HEK293 (cell line): Measurements from ENCODE around the gene CCDC184.

Source experiments
- CTCF ChIA-PET: fragments of 350-600 bp; formaldehyde crosslinking; extraction: SDS; loops from one replicate; lab custom pipeline; 2021; ENCODE audit warnings: antibody characterized with exemption; lab: Yijun Ruan, JAX
- POLR2A ChIA-PET: fragments of 300-600 bp; formaldehyde crosslinking; extraction: SDS; loops from one replicate; lab custom pipeline; 2020; ENCODE audit warnings: antibody characterized with exemption, inconsistent platforms; lab: Yijun Ruan, JAX
- H3K27ac ChIP-seq: fragments of 200-500 bp; sonication (Bioruptor generic); 2 replicates; pipeline ENCODE4 v1.5.1; 2014; ENCODE audit warnings: low read depth, low read length, control low read depth, inconsistent platforms; ENCODE audit errors: extremely low read depth
- H3K36me3 ChIP-seq, 2 experiments: fragments of 200-500 bp in 1 of 2; sonication (Bioruptor generic) in 1 of 2; 1 replicate in 1 of 2; 2 replicates in 1 of 2; pipeline ENCODE4 v1.5.1; 2014 to 2017; ENCODE audit warnings: inconsistent platforms in 2 of 2, low read length in 2 of 2; ENCODE audit not compliant: control insufficient read depth in 2 of 2, insufficient read depth in 1 of 2
- H3K4me1 ChIP-seq: fragments of 200-500 bp; sonication (Bioruptor generic); 2 replicates; pipeline ENCODE4 v1.5.1; 2014; ENCODE audit warnings: mild to moderate bottlenecking, low read length, inconsistent platforms; ENCODE audit not compliant: control insufficient read depth, insufficient read depth
- H3K4me3 ChIP-seq: 2 replicates; pipeline ENCODE4 v1.5.1; 2011; ENCODE audit warnings: low read depth, mild to moderate bottlenecking, control low read depth, low read length, moderate library complexity
- H3K9me3 ChIP-seq: fragments of 200-500 bp; sonication (Bioruptor generic); 2 replicates; pipeline ENCODE4 v1.5.1; 2014; ENCODE audit warnings: low read depth, low read length, inconsistent platforms; ENCODE audit not compliant: control insufficient read depth, insufficient read depth
- HOXC10 ChIP-seq: sonication (generic); formaldehyde crosslinking; IDR thresholded peaks from 2 replicates; pipeline ENCODE4 v1.8.1; 2023; ENCODE audit warnings: mild to moderate bottlenecking, missing genetic modification reagents
- IKZF3 ChIP-seq: fragments of 450-650 bp; IDR thresholded peaks from 2 replicates; pipeline ENCODE4 v1.5.0; 2018; ENCODE audit warnings: missing biosample characterization, mild to moderate bottlenecking, missing genetic modification characterization, moderate library complexity
- SP3 ChIP-seq: fragments of 450-650 bp; formaldehyde crosslinking; IDR thresholded peaks from 2 replicates; pipeline ENCODE4 v1.5.1; 2016; ENCODE audit warnings: missing biosample characterization, missing genetic modification characterization
- ZFHX2 ChIP-seq: fragments of 450-650 bp; formaldehyde crosslinking; conservative IDR thresholded peaks from 2 replicates; pipeline ENCODE4 v1.5.1; 2016; ENCODE audit warnings: missing biosample characterization, missing genetic modification characterization
- ZFP37 ChIP-seq: fragments of 450-650 bp; formaldehyde crosslinking; IDR thresholded peaks from 2 replicates; pipeline ENCODE4 v1.5.1; 2016; ENCODE audit warnings: missing biosample characterization, missing genetic modification characterization
- ZFP41 ChIP-seq: fragments of 450-650 bp; formaldehyde crosslinking; IDR thresholded peaks from 2 replicates; pipeline ENCODE4 v1.5.1; 2016; ENCODE audit warnings: missing biosample characterization, missing genetic modification characterization, borderline replicate concordance
- ZNF157 ChIP-seq: fragments of 450-650 bp; formaldehyde crosslinking; IDR thresholded peaks from 2 replicates; pipeline ENCODE4 v1.5.1; 2016; ENCODE audit warnings: missing biosample characterization, missing genetic modification characterization
- ZNF292 ChIP-seq: fragments of 450-650 bp; formaldehyde crosslinking; IDR thresholded peaks from 2 replicates; pipeline ENCODE4 v1.5.1; 2016; ENCODE audit warnings: low read depth, missing biosample characterization, missing genetic modification characterization, borderline replicate concordance
- ZNF37A ChIP-seq: fragments of 450-650 bp; IDR thresholded peaks from 2 replicates; pipeline ENCODE4 v1.5.1; 2018; ENCODE audit warnings: missing biosample characterization, missing genetic modification characterization
- ZNF433 ChIP-seq: fragments of 450-650 bp; formaldehyde crosslinking; IDR thresholded peaks from 2 replicates; pipeline ENCODE4 v1.5.1; 2016; ENCODE audit warnings: missing biosample characterization, missing genetic modification characterization, low read depth
- ZNF701 ChIP-seq: fragments of 450-650 bp; formaldehyde crosslinking; IDR thresholded peaks from 2 replicates; pipeline ENCODE4 v1.5.1; 2016; ENCODE audit warnings: missing biosample characterization, missing genetic modification characterization
- ZSCAN30 ChIP-seq: fragments of 450-650 bp; IDR thresholded peaks from 2 replicates; pipeline ENCODE4 v1.5.1; 2018; ENCODE audit warnings: missing biosample characterization, mild to moderate bottlenecking, missing genetic modification characterization, moderate library complexity
- TF ChIP-seq, protein P1 (sequence below): fragments of 450-650 bp; formaldehyde crosslinking; IDR thresholded peaks from 2 replicates; pipeline ENCODE4 v1.5.1; 2016; ENCODE audit warnings: missing biosample characterization, missing genetic modification characterization
- TF ChIP-seq, protein P2 (sequence below): IDR thresholded peaks from 2 replicates; pipeline ENCODE4 v1.6.1; 2011; ENCODE audit warnings: mild to moderate bottlenecking, low read depth, low read length, borderline replicate concordance
- TF ChIP-seq, protein P3 (sequence below): fragments of 450-650 bp; formaldehyde crosslinking; IDR thresholded peaks from 2 replicates; pipeline ENCODE4 v1.5.1; 2016; ENCODE audit warnings: missing biosample characterization, missing genetic modification characterization
- TF ChIP-seq, protein P4 (sequence below): fragments of 450-650 bp; formaldehyde crosslinking; IDR thresholded peaks from 2 replicates; pipeline ENCODE4 v1.5.1; 2017; ENCODE audit warnings: missing biosample characterization, mild to moderate bottlenecking, missing genetic modification characterization, moderate library complexity
- TF ChIP-seq, protein P5 (sequence below): fragments of 450-650 bp; formaldehyde crosslinking; IDR thresholded peaks from 2 replicates; pipeline ENCODE4 v1.5.1; 2016; ENCODE audit warnings: missing biosample characterization, missing genetic modification characterization, borderline replicate concordance
- TF ChIP-seq, protein P6 (sequence below): fragments of 450-650 bp; formaldehyde crosslinking; IDR thresholded peaks from 2 replicates; pipeline ENCODE4; 2016; ENCODE audit warnings: missing biosample characterization, missing genetic modification characterization

The CCDC184 gene

DNA sequence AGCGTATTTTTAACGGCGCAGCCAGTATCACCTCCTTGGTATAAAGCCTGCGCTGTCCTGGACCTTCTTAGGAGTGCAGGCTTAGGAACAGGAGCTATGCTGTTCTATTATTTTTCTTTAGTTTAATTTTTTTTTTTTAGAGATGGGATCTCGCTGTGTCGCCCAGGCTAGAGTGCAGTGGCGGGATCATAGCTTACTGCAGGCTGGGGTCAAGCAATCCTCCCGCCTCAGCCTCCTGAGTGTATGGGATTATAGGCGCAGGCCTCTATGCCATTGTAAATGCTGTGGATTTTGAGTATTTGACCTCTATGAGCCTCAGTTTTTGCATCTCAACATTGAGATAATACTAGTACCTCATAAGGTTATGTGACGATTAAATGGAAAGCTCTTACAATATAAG lies 15.5 kb downstream of the CCDC184 start:
- ChIA-PET POLR2A (interaction anchor here (0.9 kb wide), 1 partner anchor 419 kb away, joined by 3 read pairs; no protein-coding TSS in a partner anchor), CTCF (interaction anchor here (0.7 to 2.9 kb wide), 5 partner anchors 10 to 419 kb away, joined by 3 to 19 read pairs (median 4); no protein-coding TSS in a partner anchor)
- H3K27ac ChIP-seq, result peak overlapping the region; percentile 43; the same call in 1 of the 2 replicates
- H3K4me3 ChIP-seq, result peak overlapping the region; percentile 71
- no peak for TF ChIP-seq ZFP41 (tag by site-specific recombination)
- TF ChIP-seq, protein P1, sequence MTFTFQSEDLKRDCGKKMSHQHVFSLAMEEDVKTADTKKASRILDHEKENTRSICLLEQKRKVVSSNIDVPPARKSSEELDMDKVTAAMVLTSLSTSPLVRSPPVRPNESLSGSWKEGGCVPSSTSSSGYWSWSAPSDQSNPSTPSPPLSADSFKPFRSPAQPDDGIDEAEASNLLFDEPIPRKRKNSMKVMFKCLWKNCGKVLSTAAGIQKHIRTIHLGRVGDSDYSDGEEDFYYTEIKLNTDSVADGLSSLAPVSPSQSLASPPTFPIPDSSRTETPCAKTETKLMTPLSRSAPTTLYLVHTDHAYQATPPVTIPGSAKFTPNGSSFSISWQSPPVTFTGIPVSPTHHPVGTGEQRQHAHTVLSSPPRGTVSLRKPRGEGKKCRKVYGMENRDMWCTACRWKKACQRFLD (tag by site-specific recombination), result no peak
- no peak for TF ChIP-seq ZNF292 (tag by site-specific recombination)
- no peak for TF ChIP-seq SP3 (tag by site-specific recombination)
- no peak for TF ChIP-seq IKZF3
- TF ChIP-seq, protein P2, sequence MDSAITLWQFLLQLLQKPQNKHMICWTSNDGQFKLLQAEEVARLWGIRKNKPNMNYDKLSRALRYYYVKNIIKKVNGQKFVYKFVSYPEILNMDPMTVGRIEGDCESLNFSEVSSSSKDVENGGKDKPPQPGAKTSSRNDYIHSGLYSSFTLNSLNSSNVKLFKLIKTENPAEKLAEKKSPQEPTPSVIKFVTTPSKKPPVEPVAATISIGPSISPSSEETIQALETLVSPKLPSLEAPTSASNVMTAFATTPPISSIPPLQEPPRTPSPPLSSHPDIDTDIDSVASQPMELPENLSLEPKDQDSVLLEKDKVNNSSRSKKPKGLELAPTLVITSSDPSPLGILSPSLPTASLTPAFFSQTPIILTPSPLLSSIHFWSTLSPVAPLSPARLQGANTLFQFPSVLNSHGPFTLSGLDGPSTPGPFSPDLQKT, result no peak
- TF ChIP-seq, protein P3, sequence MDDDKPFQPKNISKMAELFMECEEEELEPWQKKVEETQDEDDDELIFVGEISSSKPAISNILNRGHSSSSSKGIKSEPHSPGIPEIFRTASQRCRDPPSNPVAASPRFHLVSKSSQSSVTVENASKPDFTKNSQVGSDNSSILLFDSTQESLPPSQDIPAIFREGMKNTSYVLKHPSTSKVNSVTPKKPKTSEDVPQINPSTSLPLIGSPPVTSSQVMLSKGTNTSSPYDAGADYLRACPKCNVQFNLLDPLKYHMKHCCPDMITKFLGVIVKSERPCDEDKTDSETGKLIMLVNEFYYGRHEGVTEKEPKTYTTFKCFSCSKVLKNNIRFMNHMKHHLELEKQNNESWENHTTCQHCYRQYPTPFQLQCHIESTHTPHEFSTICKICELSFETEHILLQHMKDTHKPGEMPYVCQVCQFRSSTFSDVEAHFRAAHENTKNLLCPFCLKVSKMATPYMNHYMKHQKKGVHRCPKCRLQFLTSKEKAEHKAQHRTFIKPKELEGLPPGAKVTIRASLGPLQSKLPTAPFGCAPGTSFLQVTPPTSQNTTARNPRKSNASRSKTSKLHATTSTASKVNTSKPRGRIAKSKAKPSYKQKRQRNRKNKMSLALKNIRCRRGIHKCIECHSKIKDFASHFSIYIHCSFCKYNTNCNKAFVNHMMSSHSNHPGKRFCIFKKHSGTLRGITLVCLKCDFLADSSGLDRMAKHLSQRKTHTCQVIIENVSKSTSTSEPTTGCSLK (tag by site-specific recombination), result no peak
- no peak for TF ChIP-seq ZFHX2 (tag by site-specific recombination)
- no peak for TF ChIP-seq ZSCAN30 (tag by site-specific recombination)
- TF ChIP-seq, protein P4, sequence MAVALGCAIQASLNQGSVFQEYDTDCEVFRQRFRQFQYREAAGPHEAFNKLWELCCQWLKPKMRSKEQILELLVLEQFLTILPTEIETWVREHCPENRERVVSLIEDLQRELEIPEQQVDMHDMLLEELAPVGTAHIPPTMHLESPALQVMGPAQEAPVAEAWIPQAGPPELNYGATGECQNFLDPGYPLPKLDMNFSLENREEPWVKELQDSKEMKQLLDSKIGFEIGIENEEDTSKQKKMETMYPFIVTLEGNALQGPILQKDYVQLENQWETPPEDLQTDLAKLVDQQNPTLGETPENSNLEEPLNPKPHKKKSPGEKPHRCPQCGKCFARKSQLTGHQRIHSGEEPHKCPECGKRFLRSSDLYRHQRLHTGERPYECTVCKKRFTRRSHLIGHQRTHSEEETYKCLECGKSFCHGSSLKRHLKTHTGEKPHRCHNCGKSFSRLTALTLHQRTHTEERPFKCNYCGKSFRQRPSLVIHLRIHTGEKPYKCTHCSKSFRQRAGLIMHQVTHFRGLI (tag by site-specific recombination), result no peak
- no peak for TF ChIP-seq ZNF157 (tag by site-specific recombination)
- TF ChIP-seq, protein P5, sequence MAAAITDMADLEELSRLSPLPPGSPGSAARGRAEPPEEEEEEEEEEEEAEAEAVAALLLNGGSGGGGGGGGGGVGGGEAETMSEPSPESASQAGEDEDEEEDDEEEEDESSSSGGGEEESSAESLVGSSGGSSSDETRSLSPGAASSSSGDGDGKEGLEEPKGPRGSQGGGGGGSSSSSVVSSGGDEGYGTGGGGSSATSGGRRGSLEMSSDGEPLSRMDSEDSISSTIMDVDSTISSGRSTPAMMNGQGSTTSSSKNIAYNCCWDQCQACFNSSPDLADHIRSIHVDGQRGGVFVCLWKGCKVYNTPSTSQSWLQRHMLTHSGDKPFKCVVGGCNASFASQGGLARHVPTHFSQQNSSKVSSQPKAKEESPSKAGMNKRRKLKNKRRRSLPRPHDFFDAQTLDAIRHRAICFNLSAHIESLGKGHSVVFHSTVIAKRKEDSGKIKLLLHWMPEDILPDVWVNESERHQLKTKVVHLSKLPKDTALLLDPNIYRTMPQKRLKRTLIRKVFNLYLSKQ (tag by site-specific recombination), result no peak
- no peak for TF ChIP-seq ZNF433 (tag by site-specific recombination)
- TF ChIP-seq, protein P6, sequence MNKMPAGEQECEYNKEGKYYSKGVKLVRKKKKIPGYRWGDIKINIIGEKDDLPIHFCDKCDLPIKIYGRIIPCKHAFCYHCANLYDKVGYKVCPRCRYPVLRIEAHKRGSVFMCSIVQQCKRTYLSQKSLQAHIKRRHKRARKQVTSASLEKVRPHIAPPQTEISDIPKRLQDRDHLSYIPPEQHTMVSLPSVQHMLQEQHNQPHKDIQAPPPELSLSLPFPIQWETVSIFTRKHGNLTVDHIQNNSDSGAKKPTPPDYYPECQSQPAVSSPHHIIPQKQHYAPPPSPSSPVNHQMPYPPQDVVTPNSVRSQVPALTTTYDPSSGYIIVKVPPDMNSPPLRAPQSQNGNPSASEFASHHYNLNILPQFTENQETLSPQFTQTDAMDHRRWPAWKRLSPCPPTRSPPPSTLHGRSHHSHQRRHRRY (tag by site-specific recombination), result no peak
- TF ChIP-seq ZNF701, result no peak
- no peak for TF ChIP-seq HOXC10
- TF ChIP-seq ZFP37 (tag by site-specific recombination), result no peak
- TF ChIP-seq ZNF37A (tag by site-specific recombination), result no peak
- TF ChIP-seq, all 188 proteins: peak for 0
- Histone ChIP-seq H3K4me1 (peaks cover 16% of the 10 kb centered on the region), H3K36me3 (no peaks in the 10 kb centered on the region), H3K9me3 (no peaks in the 10 kb centered on the region)
